ENCODE data around the gene GALE.
"Not testable (repeated sequence)": the region's sequence is repeated elsewhere in the genome, so short reads cannot be mapped to it uniquely, and the experiment has no call there.

DNA sequence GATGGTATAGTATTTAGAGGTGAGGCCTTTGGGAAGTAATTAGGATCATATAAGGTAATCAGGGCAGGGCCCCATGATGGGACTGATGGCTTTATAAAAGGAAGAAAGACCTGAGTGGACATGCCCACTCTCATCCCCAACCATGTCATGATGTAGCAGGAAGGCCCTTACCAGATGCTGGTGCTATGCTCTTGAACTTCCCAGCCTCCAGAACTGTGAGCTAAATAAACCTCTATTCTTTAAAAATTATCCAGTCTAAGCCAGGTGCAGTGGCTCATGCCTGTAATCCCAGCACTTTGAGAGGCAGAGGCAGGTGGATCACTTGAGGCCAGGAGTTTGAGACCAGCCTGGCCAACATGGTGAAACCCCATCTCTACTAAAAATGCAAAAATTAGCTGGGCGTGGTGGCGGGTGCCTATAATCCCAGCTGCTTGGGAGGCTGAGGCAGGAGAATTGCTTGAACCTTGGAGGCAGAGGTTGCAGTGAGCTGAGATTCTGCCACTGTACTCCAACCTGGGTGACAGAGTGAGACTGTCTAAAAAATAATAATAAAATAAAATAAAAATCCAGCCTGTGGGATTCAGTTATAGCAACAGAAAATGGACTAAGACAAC lies 47.0 kb upstream of the GALE start:
- TF ChIP-seq, protein P1, sequence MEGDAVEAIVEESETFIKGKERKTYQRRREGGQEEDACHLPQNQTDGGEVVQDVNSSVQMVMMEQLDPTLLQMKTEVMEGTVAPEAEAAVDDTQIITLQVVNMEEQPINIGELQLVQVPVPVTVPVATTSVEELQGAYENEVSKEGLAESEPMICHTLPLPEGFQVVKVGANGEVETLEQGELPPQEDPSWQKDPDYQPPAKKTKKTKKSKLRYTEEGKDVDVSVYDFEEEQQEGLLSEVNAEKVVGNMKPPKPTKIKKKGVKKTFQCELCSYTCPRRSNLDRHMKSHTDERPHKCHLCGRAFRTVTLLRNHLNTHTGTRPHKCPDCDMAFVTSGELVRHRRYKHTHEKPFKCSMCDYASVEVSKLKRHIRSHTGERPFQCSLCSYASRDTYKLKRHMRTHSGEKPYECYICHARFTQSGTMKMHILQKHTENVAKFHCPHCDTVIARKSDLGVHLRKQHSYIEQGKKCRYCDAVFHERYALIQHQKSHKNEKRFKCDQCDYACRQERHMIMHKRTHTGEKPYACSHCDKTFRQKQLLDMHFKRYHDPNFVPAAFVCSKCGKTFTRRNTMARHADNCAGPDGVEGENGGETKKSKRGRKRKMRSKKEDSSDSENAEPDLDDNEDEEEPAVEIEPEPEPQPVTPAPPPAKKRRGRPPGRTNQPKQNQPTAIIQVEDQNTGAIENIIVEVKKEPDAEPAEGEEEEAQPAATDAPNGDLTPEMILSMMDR (IDR thresholded peaks at IDR 0.05): not testable (repeated sequence)
- not testable (repeated sequence) for TF ChIP-seq ZFX (IDR thresholded peaks at IDR 0.05; ENCODE audit: borderline replicate concordance)
